ENCODE measurements around the gene SLC25A11. TPM values are rescaled to one million over a fixed set of nuclear protein-coding genes. Genes with fewer than 3 reads are reported as not detected.

SLC25A11 gene
- total RNA-seq, 2 experiments from 2014 or later: 91.7 to 92.9 TPM

DNA sequence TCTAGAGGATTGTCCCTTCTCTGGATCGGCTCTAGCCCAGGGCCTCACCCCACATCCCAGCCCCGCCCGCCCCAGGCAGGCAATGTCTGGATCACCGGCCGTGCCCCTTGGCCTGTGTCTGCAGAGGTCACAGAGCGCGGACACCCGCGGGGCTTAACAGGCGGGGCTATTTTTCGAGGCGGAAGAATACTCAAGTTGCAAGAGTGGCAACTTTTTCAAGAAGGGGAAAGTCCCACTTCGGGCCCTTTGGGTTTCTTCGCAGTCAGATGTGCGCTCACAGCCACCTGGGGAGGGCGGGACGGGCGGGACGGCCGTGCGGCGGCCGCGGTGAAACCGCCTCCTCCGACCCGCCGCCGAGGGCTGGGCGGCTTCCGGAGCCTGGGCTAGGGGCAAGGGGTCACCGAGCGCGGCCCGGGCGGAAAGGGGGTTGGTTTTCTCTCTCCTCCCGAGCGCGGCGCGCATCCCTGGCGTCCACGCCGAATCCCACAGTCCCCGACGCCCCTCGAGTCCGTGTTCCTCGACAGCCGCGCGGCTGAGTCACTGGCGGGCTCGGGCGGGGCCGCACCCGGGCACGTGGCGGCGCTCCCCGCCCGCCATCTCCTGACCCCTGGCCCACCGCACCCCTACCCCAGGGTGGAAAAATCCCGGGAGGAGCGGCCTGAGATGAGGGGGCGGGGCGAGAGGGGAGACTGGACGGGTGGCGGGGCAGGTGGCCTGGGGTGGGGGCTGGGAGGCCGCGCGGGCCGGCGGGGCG, 9.7 kb upstream of the SLC25A11 start:
- ChIA-PET CTCF (interaction anchor here (1.4 to 2.2 kb wide), 3 partner anchors 9 to 21 kb away, joined by 3 to 21 read pairs (median 4); partner anchors contain the start of genes RNF167, SLC25A11 and SPAG7), POLR2A (interaction anchor here (2.9 to 13.5 kb wide), 2 partner anchors 10 to 19 kb away, joined by 26 to 214 read pairs; partner anchors contain the start of genes RNF167, SLC25A11 and SPAG7)

DNA sequence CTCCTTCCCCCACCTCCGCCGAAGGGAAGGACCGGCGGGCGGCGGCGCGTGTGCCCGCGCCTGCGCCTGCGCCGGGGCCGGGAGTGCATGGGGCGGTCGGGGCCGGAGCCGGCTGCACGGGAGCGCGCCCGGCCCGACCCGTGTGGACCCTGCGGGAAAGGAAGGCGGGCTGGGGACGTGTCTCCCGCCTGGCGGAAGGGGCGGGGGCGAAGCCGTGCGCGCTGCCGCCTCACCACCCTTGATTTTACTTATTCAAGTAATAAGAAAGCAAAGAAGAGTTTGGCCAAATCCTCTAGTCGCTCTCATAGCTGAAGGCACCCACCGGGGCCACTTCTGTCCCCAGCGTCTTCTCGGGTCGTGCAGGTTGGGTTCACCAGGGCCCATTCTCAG, 9.1 kb upstream of the SLC25A11 start:
- ChIA-PET POLR2A (interaction anchor here (0.5 to 13.5 kb wide), 5 partner anchors 9 to 464 kb away, joined by 3 to 214 read pairs (median 4); partner anchors contain the start of genes INCA1, KIF1C, RNF167 and SLC25A11), CTCF (interaction anchor here (0.7 to 2.2 kb wide), 4 partner anchors 9 to 32 kb away, joined by 3 to 21 read pairs (median 4); partner anchors contain the start of genes RNF167, SLC25A11 and SPAG7)

DNA sequence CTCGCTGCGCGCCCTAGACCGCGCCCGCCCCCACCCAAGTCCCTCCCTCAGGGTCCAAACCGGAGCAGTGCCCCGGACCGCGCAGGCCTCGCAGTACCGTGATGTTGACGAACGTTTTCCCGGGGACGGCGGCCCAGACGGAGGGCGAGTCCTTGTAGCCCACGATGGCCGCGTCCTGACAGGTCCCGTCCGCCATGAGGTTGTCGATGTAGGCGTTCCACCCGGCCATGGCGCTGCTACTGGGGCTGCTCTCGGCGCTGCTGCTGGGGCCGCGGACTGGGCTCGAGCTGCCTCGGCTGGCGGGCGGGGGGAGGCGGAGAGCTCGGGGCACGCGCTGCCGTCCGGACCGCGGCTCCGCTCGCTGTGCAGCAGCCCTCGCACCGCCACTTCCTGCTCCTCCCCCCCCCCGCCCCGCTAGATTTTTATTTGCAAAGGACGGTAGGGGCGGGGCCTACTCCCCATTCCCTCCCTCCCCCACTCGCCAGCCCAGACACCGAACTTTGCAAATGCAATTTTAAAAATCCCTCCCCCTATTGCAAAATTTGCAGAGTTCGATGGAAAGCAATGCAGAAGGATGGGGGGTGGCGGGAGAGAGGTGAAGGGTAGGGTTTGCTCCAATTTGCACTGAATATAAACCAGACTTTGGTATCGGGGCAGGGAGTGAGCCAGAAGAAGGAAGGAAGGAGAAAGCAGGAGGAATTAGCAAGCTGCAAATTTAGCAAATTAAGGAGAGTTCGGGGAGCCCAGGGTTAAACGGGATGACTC, 8.5 kb upstream of the SLC25A11 start, which contains the start of gene PFN1:
PFN1 (minus strand) TSS at position 365 of the 765 bp plus-strand sequence; CDS start at position 229, 136 bp downstream.
- POLR2A ChIA-PET: interaction anchor here (0.5 to 13.5 kb wide), 7 partner anchors 8 to 464 kb away, joined by 3 to 214 read pairs (median 4); partner anchors contain the start of genes CAMTA2, INCA1, KIF1C and RNF167
- CTCF ChIA-PET: interaction anchor here (0.7 to 2.2 kb wide), 5 partner anchors 8 to 84 kb away, joined by 3 to 21 read pairs (median 4); partner anchors contain the start of genes RNF167, SLC25A11 and SPAG7

DNA sequence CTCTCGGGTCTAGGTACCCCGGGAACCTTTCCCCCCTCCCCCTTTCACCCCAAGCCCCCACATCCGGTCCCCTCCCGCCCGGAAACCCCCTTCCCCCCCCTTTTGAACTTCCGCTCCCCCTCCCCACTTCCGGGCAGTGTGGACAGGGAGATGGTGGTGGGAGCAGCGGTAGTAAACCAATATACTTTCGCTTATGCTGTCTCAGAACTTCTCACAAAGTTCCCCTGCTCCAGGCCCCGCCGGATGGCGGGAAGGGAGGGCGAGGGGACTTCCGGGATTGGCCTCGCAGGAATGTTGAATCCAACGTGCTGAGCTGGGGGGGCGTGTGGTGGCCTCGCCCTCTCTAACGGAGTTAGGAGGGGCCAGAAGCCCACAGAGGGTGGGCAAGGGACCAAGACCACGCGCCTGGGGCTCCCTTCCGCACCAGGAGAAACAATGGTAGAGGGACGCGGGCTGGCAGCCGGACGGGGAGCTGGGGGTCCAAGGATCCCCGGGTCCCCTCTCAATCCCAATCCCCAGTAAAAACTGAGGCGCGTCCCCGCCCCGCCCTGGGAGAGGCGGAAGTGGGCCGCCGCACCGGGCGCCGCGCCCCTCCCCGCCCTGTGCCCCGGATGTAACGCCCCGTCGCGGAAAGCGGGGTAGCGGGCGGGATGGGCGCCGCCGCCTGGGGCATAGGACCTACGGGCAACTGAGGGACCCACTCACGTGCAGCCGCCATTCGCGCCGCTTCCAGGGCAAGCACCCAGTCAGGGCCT, 7.7 kb upstream of the SLC25A11 start:
- ChIA-PET CTCF (interaction anchor here (1.1 to 2.2 kb wide), 4 partner anchors 15 to 84 kb away, joined by 3 to 21 read pairs (median 4); partner anchors contain the start of gene SPAG7), POLR2A (interaction anchor here (1.0 to 13.5 kb wide), 4 partner anchors 8 to 39 kb away, joined by 4 to 214 read pairs (median 16); partner anchors contain the start of genes CAMTA2, RNF167, SLC25A11 and SPAG7)

DNA sequence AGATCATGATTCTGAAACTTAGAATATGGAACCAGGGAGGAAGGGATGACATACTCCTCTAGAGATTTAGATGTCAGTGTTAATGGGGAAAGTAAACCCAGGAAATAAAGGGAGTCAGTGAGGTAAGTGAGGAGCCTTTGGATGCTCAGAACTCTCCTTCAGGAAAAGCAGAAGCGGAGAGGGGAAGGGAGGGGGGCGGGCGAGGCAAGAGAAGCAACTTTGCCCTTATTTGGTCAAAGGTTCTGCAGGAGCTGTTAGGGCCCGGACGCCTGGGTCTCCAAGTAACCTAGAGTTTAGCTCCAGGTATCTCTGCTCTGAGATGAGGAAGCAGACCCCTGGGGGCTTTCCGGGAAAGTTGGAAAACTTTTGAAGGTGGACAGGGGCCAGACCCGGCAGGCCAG, 7.2 kb upstream of the SLC25A11 start:
- CTCF ChIA-PET: interaction anchor here (1.1 to 2.2 kb wide), 3 partner anchors 15 to 85 kb away, joined by 3 to 21 read pairs (median 3); partner anchors contain the start of gene SPAG7
- POLR2A ChIA-PET: interaction anchor here (1.0 to 13.5 kb wide), 3 partner anchors 17 to 40 kb away, joined by 4 to 214 read pairs (median 6); partner anchors contain the start of genes CAMTA2 and SPAG7

DNA sequence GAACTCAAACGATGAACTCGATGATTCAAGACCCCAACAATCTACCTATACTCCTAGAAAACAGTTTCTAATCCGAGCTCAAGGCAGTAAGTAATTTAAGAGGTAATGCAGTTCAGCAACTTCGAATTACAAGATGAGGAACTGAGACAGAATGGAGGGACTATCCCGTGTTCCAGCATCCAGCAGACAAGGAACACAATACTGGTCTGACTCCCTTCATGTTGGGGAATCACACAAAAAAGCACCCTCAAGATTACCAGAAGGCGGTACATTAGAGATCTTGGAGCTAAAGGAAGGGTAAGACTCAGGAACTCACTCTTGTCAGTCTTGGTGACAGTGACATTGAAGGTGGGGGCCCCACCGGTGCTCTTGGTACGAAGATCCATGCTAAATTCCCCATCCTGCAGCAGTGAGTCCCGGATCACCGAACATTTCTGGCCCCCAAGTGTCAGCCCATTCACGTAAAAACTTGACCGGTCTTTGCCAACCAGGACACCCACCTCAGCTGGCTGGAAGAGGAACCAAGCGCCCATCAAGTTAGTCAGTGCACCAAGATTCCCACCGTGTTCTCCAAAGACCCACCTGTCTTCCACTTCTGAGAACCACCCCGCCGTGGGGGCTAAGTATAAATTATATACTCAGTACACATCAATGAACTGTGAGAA, 6.6 kb upstream of the SLC25A11 start:
- ChIA-PET POLR2A (interaction anchor here (0.6 to 13.5 kb wide), 3 partner anchors 17 to 35 kb away, joined by 4 to 214 read pairs (median 5); partner anchors contain the start of gene SPAG7), CTCF (interaction anchor here (0.6 to 1.1 kb wide), 2 partner anchors 16 to 24 kb away, joined by 3 read pairs; no protein-coding TSS in a partner anchor)

DNA sequence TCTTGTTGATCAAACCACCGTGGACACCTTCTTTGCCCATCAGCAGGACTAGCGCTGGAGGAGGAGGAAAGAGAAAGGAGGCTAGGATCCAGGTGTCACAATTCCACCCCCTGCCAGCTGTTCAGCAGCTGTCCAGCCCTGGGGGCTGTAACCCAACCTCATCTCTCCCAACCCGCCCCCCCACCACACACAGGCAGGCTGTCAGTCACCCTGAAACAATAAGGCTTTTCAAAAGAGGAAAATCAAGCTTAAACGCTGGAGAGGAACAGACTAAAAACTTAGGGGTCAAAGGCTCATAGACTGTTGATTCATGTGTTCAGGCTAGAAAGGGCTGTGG, 6.1 kb upstream of the SLC25A11 start:
- ChIA-PET CTCF (interaction anchor here (0.6 kb wide), 1 partner anchor 24 kb away, joined by 3 read pairs; no protein-coding TSS in a partner anchor), POLR2A (interaction anchor here (0.5 to 13.5 kb wide), 5 partner anchors 10 to 52 kb away, joined by 3 to 214 read pairs (median 4); partner anchors contain the start of genes KIF1C and SPAG7)

DNA sequence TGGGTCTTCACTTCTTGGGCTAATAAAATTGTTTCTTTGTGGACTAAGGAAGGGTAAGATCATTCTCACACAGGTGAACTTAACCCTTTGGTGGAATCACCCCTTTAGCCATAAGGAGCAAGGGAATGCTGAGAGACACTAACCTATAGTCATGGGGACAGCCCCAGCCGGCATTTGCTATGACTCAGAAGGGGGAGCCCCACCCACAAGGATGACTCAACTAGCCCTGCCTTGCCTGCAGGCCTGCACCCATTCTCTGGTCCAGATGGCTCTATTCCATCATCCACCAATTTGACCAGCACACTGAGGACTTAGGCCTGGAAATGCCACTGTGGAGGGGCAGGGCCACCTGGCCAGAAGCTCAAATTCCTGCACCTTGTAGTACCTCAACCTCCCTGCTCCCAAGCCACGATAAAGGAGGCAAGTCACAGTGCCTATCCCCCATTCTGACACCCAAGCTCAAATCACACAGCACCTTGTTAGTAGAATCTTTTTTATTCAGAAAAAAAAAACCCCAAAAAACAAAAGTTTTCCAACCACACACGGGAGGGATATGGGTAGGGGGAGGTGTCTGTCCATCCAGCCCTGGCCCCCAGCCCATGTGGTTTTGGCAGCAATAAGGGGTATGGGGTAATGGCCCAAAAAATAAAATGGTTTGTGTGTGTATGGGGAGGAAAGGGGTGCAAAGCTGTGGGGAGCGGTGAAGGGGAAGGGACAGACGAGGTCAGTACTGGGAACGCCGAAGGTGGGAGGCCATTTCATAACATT, 5.5 kb upstream of the SLC25A11 start:
- ChIA-PET POLR2A (interaction anchor here (0.5 to 13.5 kb wide), 5 partner anchors 10 to 389 kb away, joined by 3 to 214 read pairs (median 4); partner anchors contain the start of genes KIF1C and SPAG7), CTCF (interaction anchor here (0.7 kb wide), 1 partner anchor 22 kb away, joined by 3 read pairs; the partner anchor contains the start of gene SPAG7)

DNA sequence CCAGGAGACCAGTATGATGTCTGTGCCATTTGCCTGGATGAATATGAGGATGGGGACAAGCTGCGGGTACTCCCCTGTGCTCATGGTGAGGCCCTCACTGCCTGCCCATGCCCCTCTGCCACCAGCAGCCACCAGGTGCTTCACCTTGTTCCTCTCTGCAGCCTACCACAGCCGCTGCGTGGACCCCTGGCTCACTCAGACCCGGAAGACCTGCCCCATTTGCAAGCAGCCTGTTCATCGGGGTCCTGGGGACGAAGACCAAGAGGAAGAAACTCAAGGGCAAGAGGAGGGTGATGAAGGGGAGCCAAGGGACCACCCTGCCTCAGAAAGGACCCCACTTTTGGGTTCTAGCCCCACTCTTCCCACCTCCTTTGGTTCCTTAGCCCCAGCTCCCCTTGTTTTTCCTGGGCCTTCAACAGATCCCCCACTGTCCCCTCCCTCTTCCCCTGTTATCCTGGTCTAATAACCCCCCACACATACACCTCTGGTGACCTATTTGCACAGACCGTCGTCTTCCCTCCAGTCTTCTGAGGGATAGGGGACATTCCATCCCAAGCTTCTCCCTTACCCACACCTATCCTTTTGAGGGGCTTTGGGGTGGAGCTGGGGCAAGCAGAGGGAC, 4.8 kb upstream of the SLC25A11 start:
- ChIA-PET POLR2A (interaction anchor here (0.5 to 13.5 kb wide), 3 partner anchors 24 to 469 kb away, joined by 3 to 214 read pairs (median 3); partner anchors contain the start of gene SPAG7), CTCF (interaction anchor here (0.7 to 0.9 kb wide), 2 partner anchors 23 to 24 kb away, joined by 3 read pairs; partner anchors contain the start of gene SPAG7)

DNA sequence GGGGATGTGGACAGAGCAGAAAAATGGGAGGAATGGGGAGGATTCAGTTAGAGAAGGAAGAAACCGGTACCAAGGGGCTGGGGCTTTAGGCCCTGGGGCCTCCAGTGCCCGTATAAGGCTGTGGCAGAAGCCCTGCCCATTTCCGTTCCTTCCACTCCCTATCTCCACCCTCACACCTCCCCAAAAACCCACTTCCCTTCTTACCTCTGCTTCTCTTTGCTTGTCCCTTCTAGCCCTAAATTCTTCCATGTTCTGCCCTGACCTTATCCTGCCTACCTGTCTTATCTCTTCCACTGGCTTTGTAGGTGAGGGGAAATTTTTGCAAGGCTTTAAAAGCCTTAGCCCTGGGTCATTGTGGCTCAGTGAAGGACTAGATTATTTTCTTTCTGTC, 4.3 kb upstream of the SLC25A11 start:
- ChIA-PET POLR2A (interaction anchor here (13.5 kb wide), 1 partner anchor 24 kb away, joined by 214 read pairs; the partner anchor contains the start of gene SPAG7), CTCF (interaction anchor here (0.9 kb wide), 1 partner anchor 25 kb away, joined by 3 read pairs; no protein-coding TSS in a partner anchor)

DNA sequence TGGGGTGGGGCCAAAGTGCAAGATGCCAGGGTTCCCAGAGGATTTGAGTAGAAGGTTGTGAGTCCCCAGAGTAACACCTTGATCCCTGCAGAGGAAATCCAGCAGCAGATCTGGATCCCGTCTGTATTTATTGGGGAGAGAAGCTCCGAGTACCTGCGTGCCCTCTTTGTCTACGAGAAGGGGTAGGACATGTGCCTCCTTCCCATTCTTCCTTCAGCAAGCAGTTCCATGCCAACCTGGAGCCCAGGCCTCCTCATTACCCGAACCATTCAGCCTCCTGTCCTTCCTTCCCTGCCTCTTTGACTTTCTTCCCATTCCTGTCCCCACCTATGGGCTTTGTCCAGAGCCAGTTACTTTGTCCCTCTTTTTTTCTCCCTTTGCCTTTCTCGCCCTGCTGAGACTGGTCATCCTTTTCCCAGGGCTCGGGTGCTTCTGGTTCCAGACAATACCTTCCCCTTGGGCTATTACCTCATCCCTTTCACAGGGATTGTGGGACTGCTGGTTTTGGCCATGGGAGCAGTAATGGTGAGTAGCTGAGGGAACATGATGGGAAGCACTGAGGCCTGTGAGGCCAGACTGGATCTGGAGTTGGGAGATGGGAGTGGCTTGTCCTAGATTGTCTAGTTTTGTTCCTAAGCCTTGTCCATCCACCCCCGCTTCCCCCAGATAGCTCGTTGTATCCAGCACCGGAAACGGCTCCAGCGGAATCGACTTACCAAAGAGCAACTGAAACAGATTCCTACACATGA, 3.1 kb upstream of the SLC25A11 start:
- ChIA-PET POLR2A (interaction anchor here (13.5 kb wide), 1 partner anchor 26 kb away, joined by 214 read pairs; the partner anchor contains the start of gene SPAG7), CTCF (interaction anchor here (0.8 kb wide), 1 partner anchor 34 kb away, joined by 3 read pairs; no protein-coding TSS in a partner anchor)

DNA sequence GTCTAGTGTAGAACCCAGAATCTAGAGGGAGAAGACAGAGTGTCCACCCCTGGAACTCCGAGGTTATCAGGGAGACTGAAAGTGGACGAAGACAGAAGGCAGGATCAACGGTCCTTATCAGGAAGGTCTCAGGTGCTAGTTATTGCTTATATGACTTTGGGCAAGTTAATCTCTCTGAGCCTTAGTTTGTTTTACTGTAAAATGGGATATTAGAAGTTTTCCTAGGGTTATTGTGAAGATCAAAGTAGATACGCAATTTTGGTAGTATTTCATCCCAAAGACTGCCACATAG, 1.4 kb upstream of the SLC25A11 start:
- POLR2A ChIA-PET: no interaction called here
- CTCF ChIA-PET: interaction anchor here (1.7 to 3.4 kb wide), 3 partner anchors 9 to 38 kb away, joined by 4 to 14 read pairs (median 12); partner anchors contain the start of genes CHRNE, ENO3 and SPAG7

DNA sequence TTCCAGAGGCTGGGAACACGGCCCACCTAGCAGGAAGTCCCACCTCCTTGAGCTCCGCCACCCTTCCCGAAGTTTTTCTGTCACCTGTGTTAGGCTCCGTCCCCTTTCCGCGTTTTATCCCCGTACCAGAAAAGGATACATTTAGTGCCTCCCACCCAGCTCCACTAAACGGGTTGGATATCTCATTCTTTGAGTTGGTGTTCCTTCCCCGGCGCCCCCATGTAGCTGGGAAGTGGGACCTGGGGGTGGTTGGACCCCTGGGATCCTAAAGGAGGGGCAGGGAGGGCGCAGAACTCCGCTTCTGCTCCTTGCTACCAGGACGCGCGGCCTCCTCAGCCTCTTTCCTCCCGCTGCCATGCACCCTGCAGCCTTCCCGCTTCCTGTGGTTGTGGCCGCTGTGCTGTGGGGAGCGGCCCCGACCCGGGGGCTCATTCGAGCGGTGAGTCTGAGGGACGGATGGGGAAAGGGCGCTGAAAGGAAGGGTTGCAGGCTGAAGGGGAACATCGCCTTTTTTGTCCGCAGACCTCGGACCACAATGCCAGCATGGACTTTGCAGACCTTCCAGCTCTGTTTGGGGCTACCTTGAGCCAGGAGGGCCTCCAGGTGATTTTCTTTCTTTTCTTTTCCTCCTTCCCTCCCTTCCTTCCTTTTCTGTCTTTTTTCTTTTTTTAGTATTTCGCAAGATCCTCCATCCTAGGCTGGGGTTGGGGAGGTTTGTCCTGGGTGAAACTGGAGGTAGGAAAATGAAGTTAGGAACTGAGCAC, 891 bp upstream of the SLC25A11 start:
- CTCF ChIA-PET: interaction anchor here (0.9 to 3.4 kb wide), 8 partner anchors 8 to 45 kb away, joined by 3 to 14 read pairs (median 4); partner anchors contain the start of genes C17orf107, CHRNE, ENO3 and PFN1
- POLR2A ChIA-PET: interaction anchor here (1.1 to 2.8 kb wide), 5 partner anchors 8 to 57 kb away, joined by 4 to 33 read pairs (median 6); partner anchors contain the start of genes C17orf107, KIF1C, PFN1 and SPAG7

DNA sequence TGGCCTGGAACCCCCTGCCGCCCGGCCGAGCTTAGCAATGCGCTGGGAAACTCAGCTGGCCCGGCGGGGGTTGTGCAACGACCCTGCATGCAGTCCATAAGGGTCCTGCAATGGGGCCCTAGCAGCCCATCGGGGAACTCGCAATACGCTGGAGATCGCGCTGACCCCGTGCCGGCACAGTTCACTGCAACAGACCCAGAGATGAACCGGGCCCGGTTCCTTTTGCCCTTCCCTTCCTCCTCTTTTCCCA, 375 bp downstream of the SLC25A11 start:
- ChIA-PET CTCF (interaction anchor here (1.0 to 3.4 kb wide), 6 partner anchors 9 to 46 kb away, joined by 3 to 14 read pairs (median 5); partner anchors contain the start of genes C17orf107, CHRNE, PFN1 and SPAG7), POLR2A (interaction anchor here (0.6 to 2.8 kb wide), 8 partner anchors 10 to 600 kb away, joined by 3 to 33 read pairs (median 4); partner anchors contain the start of genes C17orf107, PFN1 and SPAG7)
